NCI-H2196 (cell line): Measurements from ENCODE around the gene SF3B2.
"Not testable (repeated sequence)": the region's sequence is repeated elsewhere in the genome, so short reads cannot be mapped to it uniquely, and the experiment has no call there.

Source experiments
- DNase-seq: peaks from one replicate; lab custom pipeline; 2025; ENCODE audit not compliant: unreplicated experiment; lab: John Stamatoyannopoulos, UW

Gene SF3B2

GRCh38 chr11:66072518-66072917 is 20.4 kb downstream of the SF3B2 start:
- no peak for DNase-seq

GRCh38 chr11:66073669-66074068 is 21.5 kb downstream of the SF3B2 start:
- no peak for DNase-seq

- no peak for DNase-seq
Observed at GRCh38 chr11:66075273-66075672, 23.1 kb downstream of the SF3B2 start.

GRCh38 chr11:66076561-66076960 is 24.4 kb downstream of the SF3B2 start:
- no peak for DNase-seq

- no peak for DNase-seq
Observed at GRCh38 chr11:66077927-66078326, 25.8 kb downstream of the SF3B2 start.

GRCh38 chr11:66078949-66079348 is 26.8 kb downstream of the SF3B2 start:
- not testable (repeated sequence) for DNase-seq

GRCh38 chr11:66080055-66080817 is 28.1 kb downstream of the SF3B2 start:
- no peak for DNase-seq

- DNase-seq, result peak; percentile 77
Observed at GRCh38 chr11:66081505-66081904, 29.3 kb downstream of the SF3B2 start.

GRCh38 chr11:66082946-66083698 is 31.0 kb downstream of the SF3B2 start:
- peak; percentile 65 for DNase-seq

GRCh38 chr11:66083767-66084166 is 31.6 kb downstream of the SF3B2 start:
- DNase-seq, result no peak

- DNase-seq, result no peak
Observed at GRCh38 chr11:66084821-66085475, 32.8 kb downstream of the SF3B2 start.

GRCh38 chr11:66087148-66087908 is 35.2 kb downstream of the SF3B2 start:
- DNase-seq, result no peak

GRCh38 chr11:66089067-66089466 is 36.9 kb downstream of the SF3B2 start:
- no peak for DNase-seq

- DNase-seq, result no peak
Observed at GRCh38 chr11:66090288-66090687, 38.1 kb downstream of the SF3B2 start.

GRCh38 chr11:66092125-66092524 is 40.0 kb downstream of the SF3B2 start:
- not testable (repeated sequence) for DNase-seq

- not testable (repeated sequence) for DNase-seq
Observed at GRCh38 chr11:66099746-66100145, 47.6 kb downstream of the SF3B2 start.

- peak; percentile 89 for DNase-seq
Observed at GRCh38 chr11:66100272-66101065, 48.3 kb downstream of the SF3B2 start.

- no peak for DNase-seq
Observed at GRCh38 chr11:66101066-66101464, 48.9 kb downstream of the SF3B2 start.

- no peak for DNase-seq
Observed at GRCh38 chr11:66104057-66104638, 52.0 kb downstream of the SF3B2 start.
